HG03432 (cell line): Measurements from ENCODE around the gene UFL1.

ENCODE experiments used
- ATAC-seq: cut with Tn5 transposase; IDR thresholded peaks from one replicate; pipeline ENCODE4 v1.9.1; 2021; ENCODE audit warnings: mild to moderate bottlenecking, moderate library complexity; ENCODE audit not compliant: unreplicated experiment

UFL1 gene

DNA sequence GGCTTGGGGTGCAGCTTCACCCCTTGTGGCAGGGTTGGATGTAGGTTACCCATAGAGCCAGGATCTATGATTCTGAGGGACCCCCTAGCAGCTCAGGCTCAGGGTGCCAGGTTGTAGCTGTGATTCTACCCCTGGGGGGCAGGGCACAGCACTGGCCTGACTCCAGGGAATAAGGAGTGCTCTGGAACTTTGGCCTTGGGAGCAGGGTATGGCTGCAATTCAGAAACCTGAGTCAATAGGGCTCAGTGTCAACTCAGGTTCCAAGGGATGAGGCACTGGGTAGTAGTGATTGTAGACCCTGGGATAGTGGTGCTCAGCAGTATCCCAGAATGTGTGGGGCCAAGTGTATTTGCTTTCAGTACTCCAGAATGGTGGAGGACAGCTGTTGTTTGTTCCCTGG is 49.9 kb downstream of the UFL1 start:
- ATAC-seq: no peak

- no peak for ATAC-seq
These were observed 53.8 kb downstream of the UFL1 start for GRCh38 chr6:96575359-96575758.

DNA sequence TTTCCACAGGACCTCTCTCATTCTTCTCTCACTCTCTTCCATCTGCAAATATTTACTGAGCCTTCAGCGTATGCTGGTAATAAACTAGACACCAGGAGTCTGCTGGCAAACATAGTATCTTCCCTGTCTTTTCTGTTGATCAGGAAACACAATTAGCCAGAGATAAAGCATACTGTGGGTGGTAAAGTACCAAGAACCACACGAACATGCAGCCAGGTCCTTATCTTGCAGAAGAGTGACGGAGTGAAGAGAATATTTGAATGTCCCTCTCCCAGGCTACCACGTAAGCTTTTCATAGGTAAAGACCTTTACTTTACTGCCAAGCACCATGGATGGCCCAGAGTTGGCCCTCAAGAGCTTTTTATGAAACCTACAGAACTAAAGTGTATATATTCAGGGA is 54.6 kb downstream of the UFL1 start:
- no peak for ATAC-seq

- ATAC-seq: no peak
These were observed 60.4 kb downstream of the UFL1 start for GRCh38 chr6:96582021-96582420.

GRCh38 chr6:96582436-96582835 is 60.8 kb downstream of the UFL1 start:
- ATAC-seq: no peak

GRCh38 chr6:96604420-96604819 is 82.8 kb downstream of the UFL1 start:
- no peak for ATAC-seq
